HG03135 (cell line): Measurements from ENCODE around the gene PRXL2A.
"Not testable (repeated sequence)": the region's sequence is repeated elsewhere in the genome, so short reads cannot be mapped to it uniquely, and the experiment has no call there.

Experiments
- ATAC-seq: cut with Tn5 transposase; IDR thresholded peaks from one replicate; pipeline ENCODE4 v1.9.1; 2021; ENCODE audit warnings: mild to moderate bottlenecking, moderate library complexity; ENCODE audit not compliant: unreplicated experiment

PRXL2A gene

DNA sequence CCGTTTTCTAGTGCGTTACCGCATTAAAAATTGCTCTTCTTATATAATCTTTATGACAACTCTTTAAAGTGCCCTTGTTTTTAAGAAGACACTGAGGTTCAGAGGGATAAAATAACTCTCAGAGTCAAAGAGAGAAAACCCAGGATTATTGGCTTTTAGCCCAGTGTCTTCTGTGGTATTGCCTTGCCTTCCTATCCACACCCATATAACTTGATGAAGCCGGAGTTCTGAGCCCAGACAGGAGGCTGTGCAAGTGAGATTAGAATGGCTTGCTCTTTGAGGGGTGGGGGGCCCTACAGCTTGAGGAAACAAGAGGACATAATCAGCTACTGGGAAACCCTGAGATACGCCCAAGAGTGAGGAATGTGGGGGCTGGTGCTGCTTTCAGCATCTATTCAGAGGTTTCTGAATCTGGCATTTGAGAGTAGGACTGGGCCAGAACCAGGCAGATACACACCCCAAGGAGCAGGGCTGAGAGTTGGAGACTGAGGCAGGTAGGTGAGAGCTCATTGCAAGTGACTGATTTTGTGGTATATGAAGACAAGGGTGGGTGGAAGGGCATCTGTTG is 2.3 kb downstream of the PRXL2A start:
- ATAC-seq: no peak

DNA sequence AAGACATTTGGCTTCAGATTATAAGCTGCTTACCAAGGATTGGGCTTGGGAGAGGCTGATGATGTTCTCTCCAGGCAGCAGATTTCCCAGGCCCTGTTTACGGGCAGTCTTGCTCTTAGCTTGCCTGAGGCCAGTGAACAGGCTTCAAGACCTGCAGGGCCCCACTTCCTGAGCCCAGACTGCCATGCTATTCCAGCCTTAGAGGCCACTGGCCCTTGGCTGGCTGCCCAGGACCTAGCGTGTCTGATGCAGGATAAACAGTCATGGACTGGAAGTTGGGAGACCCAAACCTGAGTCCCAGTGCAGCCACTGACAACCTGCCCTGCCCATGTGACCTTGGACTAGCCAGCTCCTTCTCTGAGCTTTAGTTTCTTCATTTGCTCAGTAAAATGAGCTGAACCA is 2.9 kb downstream of the PRXL2A start:
- no peak for ATAC-seq

DNA sequence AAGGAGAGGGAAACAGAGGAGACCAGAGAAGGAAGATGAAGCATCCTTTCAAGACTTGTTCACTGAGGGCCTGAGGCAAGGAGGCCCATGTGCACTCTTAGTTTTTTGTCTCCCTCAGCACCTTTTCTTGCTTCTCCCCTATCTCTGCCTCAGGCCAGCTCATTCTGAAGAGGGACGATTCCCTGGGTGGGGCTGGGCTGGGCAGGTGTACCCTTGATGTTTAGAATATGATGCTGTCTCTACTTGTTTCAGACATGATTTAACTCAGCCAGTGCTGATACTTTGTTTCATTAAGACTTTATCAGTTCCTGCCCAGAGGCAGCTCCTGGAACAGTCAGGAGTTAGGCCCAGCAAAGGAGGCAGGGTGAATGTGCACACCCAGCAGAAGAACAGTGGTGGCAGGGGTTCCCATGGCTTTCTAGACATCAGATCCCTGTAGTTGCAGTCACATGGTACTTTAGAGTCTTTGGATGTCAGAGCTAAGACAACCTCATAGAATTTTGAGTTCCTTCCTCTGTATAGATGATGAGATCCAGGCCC is 3.4 kb downstream of the PRXL2A start:
- ATAC-seq: no peak

DNA sequence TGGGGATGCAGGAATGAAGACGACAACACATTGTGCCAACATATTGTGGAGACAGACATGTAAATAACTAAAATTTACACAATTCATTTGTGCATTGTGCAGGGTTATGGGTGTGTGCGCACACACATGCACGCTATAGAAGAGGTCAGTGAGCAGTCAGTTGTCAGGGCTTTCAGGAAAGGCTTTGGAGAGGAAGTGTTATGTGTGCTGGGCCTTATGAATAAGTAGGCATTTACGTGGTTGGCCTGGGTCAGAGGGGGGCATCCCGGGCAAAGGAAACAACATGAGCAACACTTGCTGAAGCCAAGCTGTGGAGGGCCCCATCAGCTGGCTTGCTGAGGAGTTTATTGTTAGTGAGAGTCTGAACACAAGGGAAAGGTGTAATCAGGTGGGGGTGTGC is 4.1 kb downstream of the PRXL2A start:
- no peak for ATAC-seq

DNA sequence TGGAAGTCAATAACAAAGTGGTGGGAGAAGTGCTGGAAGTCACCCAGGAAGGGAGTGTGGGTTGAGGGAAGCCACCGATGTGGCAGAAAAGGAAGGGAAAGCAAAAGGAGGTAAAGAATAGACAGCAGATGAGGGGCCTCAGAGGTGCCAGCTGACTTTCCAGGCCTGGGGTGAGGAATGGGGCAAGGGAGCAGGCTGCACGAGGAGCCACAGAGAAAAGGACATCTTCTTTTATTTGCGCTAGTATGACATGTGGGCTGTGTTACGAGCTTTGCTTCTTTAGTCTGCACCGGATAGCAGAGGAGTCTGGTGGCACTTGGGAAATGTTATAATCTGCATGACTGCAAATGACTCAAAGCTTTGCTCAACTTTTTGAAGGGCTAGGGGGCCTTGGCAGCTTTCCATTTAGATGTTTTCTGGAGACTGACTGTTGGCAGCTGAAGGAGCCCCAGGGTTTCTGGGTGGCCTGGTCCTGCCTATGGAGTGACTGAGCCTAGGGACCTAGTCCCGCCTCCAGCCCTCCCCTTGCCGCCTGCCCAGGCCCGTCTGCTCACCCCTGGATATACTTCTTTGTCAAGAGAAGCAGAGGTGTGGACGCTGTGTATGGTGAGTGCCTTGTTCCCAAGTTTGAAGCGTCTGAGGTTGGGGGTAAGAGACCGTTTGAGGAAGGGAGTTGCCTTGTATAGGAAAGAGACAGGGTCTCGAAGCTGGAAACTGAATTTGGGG is 5.1 kb downstream of the PRXL2A start:
- no peak for ATAC-seq

DNA sequence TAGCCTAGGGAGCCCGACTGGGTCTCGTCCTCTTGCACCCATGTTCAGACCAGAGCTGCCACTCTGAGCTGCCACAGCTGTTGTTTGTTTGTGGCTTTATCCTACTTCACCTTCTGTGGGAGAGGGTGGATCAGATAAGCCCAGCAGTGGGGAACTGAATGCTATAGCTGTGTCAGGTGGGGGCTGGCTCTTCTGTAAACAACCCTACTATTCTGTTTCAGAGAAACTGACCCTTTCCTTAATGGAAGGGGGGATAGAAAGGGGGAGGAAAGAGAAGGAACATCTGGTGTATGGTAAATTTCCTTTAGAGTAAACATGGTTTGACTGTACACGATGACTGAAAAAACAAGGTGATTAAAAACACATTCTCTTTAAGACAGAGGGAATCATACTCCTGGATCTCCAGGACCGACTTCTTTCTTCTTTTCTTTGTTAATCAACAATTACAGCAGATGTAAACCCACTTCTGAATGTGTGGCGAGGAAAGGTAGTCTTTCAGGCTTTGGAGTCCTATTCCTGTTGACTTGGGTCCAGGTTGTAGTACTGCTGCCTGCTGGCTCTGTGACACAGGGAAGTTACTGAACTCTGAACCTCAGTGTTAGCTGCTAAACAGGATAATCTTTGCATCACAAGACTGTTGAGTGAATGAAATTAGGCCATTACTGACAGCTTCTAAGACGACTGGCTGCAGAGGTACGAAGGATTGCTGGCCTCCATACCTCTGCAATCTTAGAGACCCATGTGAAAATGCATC is 6.0 kb downstream of the PRXL2A start:
- no peak for ATAC-seq

DNA sequence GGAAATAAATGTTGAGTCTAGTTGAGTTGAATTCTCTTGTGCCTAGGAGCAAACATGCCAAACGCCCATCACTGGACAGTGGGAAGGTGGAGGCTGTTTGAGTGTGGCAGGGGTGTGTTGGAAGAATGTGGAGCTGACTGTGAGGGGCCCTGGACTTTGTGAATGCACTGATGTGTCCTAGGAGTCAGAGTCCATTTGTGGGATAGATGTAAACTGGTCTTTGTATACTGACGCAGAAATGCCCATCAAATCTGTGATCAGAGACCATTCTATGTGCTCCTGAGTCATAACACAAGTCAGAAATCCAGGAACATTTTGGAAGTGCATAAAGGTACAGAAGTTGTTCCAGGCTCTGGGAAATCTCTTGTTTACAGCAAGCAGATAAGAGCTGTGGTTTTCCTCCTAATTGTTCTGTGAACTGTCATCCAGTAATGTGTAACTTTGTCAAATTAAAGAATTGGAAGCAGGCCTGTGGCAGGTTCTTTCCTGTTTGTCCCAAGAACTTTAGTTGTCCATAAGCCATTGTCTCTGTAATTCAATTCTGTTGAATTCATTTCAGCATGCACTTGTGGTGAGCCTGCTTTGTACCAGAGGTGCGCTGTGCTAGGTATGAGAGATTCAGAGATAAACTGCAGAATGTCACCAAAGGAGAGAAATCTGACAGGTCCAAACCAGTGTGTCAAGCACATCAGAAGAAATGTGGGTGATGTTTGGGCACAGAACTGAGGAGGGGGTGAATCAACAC is 7.6 kb downstream of the PRXL2A start:
- no peak for ATAC-seq

DNA sequence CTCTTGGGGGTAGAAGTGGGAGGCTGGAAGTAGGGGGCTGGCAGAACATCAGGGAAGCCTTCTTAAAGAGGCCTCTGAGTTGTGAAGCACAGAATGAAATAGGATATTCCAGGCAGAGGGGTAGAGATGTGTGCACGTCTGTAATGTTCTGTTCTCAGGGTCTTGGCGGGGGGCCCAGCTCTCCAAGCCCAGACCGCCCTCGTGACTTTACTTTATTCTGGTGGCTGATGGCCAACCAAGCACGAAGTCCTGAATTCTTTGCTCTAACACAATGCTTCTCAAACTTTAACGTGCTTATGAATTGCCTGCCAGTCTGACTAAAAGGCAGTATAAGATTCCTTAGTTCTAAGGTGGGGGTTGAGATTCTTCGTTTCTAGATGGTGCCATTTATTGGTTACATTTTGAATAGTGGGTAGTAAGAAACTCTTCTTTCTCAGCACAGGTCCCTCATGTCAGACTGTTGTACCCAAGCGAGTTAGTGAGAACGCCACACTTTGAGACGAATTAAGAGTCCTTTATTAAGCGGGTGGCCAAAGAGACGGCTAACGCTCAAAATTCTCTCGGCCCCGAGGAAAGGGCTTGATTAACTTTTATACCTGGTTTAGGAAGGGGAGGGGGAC is 8.2 kb downstream of the PRXL2A start:
- ATAC-seq: no peak

DNA sequence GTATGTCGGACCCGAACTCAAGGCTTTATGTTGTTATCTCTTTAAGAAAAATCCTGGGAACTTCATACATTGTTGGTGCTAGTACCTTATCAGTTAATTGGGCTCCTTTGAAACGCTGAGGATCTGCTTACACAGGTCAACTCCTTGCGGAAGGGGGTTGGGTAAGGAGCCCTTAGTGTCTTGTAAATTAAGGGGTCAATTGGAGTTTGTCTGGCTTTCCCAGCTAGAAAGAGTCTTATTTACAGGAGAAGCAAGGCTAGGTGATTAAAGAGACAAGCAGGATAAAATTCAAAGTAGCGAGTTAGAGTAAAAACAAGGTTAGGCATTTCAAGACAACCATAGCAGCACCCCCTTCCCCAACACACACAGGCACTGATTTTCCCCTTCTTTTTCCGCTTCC is 8.9 kb downstream of the PRXL2A start:
- ATAC-seq: not testable (repeated sequence)

DNA sequence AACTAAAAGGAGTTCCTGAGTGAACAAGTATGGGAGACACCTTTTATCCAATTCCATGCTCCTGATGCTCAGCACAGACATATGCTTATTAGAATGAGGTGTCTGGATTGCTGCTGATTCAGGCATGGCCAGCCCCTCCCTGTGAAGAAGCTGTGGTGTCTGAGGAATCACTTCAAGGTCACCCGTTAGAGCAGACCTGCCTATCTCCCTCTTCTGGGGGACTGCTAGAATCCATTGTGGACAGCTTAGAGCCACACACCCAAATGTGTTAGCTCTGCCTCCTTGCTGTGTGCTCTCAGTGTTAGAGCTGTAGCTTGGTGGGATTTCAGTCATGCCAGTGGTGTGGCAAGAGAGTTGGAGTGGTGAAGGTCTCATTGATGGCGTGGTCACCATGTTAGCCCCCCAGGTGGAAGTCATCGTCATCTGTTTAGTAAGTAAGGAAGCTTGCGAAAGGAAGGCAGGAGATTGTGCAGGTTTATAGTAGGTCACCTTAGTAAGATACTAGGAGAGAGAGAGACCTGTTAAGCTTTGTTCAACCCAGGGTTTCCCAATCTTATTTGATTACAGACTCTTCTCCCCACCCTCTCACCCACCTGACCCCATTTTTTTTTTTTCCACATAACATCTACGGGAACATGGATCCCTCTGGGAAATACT is 12.8 kb downstream of the PRXL2A start:
- ATAC-seq: peak; percentile 16

DNA sequence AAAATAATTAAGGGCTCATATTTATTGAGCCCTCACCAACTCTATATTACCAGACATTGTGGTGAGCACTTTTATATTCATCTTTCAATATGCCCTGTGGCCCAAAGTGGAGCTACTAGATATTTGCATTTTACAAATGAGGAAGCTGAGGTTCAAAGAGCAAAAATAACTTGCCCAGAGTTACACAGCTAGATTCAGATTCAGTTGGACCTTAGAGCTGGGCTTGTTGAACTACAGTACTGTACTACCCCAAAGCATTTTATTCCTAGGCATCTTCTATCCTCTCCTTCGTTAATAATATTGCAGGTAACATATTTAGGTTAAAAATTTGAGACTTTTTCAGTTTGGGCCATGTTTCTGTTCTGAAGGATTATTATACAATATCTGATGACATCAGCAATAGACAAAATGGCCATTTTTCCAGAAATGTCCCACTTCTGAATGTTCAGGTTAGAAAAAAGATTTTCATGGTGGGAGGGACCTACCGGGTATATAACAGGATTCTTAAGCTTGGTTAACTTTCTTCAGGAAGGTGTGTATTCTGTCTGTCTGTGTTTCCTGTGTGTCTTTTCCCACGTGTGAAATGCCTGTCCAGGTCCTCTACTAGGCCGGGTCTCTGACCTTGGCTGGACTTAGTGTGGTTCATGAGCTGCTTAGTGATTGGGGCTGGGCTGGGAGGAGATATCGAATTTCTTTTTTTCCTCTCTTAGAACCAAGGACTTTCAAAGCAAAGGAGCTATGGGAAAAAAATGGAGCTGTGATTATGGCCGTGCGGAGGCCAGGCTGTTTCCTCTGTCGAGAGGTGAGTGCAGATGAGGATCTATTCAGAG is 13.6 kb downstream of the PRXL2A start:
- peak; percentile 94 for ATAC-seq

DNA sequence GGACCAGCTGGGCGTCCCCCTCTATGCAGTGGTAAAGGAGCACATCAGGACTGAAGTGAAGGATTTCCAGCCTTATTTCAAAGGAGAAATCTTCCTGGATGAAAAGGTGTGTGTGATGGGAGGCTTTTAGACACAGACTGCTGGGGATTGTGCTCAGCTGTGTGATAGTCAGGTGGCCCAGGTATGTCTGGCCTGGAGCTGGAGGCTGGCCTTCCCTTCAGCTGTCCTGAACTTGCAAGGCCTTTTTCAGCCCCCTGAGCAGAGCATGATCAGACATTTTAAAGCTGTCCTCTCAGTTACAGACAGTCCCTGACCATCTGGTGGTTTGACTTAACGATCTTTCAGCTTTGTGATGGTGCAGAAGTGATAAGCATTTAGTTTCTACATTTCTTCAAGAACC is 17.6 kb downstream of the PRXL2A start:
- ATAC-seq: no peak

DNA sequence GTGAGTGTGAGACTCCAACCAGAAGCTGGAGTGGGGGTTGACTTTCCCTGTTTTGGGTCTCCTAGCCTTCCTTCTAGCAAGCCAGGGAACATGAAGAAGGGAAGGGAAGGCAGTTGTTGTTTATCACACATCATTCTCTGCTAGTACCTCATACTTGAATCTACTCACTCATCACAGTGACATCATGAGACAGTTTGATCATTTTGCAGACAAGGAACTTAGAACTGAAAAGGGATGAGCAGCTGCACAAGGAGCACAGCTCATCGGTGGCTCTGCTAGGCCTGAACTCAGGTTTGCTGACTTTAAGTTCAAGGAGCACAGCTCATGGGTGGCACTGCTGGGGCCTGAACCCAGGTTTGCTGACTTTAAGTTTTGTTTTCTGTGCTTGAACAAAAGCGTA is 19.2 kb downstream of the PRXL2A start:
- ATAC-seq: no peak

DNA sequence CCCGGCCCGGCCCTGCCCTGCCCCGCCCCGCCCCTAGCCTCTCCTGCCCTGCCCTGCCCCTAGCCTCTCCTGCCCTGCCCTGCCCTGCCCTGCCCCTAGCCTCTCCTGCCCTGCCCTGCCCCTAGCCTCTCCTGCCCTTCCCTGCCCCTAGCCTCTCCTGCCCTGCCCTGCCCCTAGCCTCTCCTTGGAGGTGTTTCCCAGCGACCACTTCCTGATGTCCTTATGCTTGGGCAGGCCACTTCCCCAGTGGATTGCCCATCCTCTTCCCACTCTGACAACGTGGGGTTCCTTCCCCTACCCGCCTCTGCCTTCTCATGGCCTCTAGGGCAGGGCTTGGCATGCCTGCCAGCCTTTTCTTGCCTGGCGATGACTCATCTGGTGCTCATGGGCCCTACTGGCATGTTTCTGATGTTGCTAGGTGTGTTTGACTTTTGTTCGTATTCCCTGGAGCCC is 21.2 kb downstream of the PRXL2A start:
- ATAC-seq: no peak

DNA sequence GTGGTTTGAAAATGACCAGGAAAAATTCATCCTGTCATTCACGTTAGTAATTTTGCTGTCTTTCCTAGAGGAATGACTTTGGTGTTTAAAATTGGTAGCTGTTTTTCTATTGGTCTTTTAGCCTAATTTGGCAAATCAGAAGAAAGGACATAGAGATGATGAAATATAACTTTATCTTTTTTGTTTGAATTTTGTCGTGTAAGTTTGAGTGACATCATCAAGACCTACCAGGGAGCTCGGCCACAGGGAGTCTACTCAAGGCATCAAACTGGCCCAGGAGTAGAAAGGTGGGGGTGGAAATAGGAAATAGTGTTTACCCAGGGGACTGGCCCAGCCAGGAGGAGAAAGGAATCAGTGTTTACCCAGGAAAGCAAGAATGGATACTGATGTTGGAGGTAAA is 24.8 kb downstream of the PRXL2A start:
- no peak for ATAC-seq

DNA sequence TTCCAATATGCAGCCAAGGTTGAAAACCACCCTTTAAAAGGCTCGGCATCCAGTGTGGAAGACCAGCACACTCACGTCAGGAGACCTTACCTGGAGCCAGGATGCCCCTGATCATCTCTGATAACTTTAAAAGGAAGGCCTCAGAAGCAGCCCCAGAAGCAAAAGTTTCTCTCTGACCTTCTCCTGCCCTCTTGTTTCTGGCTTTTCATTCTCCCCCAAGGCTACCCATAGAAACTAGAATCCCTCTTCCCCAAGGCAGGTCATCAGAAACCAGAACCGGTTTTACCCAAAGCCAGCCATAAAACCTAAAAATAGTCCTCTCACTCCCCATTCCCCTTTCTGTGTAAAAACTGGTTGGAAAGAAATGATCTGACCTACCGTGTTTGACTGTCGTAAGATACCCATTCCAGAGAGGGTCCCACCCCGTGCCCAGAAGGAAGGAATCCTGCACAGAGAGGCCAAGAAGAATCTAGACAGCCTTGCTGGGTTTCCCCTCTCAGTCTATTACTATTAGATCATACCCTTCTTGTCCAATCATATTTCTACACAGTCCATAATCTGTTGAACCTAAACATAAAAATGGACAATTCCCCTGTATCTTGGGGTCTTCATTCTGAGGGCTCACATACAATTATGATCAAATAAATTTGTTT is 28.2 kb downstream of the PRXL2A start:
- ATAC-seq: no peak

DNA sequence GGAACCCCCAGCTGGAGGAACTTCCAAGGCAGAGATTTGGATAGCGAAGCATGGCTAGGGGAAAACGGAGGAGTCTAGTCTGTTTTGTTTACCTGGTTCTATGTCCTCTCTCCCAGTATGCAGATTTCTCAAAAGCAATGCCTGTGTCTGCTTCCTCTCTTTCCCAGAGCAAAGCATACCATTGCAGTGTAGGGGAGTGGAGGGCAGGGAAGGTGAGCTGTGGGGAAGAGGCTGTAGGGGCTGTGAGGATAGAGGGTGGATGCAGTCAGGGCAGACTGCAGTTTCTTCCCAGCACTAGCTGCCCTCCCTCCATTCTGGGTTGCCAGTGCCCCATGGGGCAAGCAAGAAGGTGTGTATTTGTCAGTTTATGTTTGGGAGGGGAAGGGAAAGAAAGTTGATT is 28.9 kb downstream of the PRXL2A start:
- ATAC-seq: no peak

DNA sequence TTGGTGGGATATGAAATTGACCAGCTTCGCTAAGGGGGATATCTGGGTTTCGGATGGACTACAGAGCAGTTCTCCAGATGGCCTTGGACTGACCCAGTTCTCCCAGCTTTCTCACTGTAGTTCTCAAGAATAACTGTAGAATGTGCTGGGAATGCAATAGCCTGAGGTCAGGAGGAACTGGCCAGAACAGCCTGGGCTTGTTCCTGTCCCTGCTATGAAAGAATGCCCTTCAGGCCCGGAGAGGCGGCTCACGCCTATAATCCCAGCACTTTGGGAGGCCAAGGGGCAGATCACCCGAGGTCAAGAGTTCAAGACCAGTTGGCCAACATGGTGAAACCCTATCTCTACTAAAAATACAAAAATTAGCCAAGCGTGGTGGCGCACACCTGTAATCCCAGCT is 33.5 kb downstream of the PRXL2A start:
- ATAC-seq: no peak

DNA sequence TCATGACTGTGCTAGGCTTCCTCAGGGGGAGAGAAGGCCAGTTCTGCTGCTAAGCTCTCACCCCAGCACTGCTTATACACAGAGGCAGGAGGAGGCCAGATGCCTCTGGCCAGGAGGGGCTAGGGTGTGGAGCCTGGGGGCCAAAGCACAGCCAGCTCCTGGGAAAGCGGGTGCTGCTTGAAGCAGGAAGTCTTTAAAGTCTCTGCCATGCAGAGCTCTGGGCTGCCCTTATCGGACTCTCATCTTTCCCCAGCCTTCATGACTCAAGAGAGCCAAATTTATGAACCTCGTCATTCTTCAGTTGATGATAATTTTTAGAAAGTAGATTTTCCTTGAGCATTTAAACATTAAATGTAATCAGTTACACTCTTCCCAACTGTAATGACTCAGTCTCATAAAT is 34.5 kb downstream of the PRXL2A start:
- ATAC-seq: no peak
